GM12891 (cell line): ENCODE data around the gene PPP2R3B.

Experiments
- DNase-seq: peaks from one replicate; pipeline ENCODE4 v3.0.0; 2011; ENCODE audit warnings: low spot score; ENCODE audit not compliant: insufficient read length
- FAIRE-seq: peaks from 2 replicates; lab custom pipeline; 2011; peaks lifted over from hg19 to GRCh38; lab: Jason Lieb, UNC
- PAX5 ChIP-seq: IDR thresholded peaks from 2 replicates; pipeline ENCODE4 v1.6.1; 2011; ENCODE audit warnings: low read length, moderate library complexity, mild to moderate bottlenecking; ENCODE audit not compliant: insufficient read depth, severe bottlenecking
- POLR2A ChIP-seq: IDR thresholded peaks from 2 replicates; pipeline ENCODE4 v1.6.1; 2011; ENCODE audit warnings: low read depth, low read length, control low read depth
- POLR2AphosphoS5 ChIP-seq: IDR thresholded peaks from 2 replicates; pipeline ENCODE4 v1.6.1; 2011; ENCODE audit warnings: low read depth, low read length, control low read depth
- POU2F2 ChIP-seq: IDR thresholded peaks from 2 replicates; pipeline ENCODE4 v1.6.1; 2011; ENCODE audit warnings: low read depth, mild to moderate bottlenecking, control low read depth, low read length, moderate library complexity
- SPI1 ChIP-seq: IDR thresholded peaks from 2 replicates; pipeline ENCODE4 v1.6.1; 2011; ENCODE audit warnings: low read depth, low read length, control low read depth
- TAF1 ChIP-seq: IDR thresholded peaks from 2 replicates; pipeline ENCODE4 v1.6.1; 2011; ENCODE audit warnings: low read depth, low read length, control low read depth

Gene PPP2R3B

DNA sequence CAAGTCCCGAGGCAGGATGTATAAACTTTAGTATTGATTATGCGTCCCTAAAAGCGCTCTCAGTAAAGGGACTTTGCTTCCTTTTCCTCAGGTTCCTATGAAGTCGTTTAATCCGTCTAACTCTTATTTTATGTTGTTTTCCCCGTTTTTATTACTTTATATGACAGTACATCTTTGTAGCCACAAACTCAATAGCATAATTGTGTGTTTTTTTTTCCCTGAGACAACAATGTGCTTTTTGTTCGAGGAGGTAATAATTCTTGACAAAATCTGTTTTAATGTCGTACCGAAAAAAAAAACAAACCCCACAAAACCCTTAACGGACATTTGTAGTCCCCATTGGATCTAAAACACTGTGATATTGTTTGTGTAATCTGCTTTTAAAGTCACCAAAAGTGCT is 17.9 kb upstream of the PPP2R3B start:
- TF ChIP-seq SPI1 (no peak), POLR2AphosphoS5 (no peak), PAX5 (no peak), POU2F2 (no peak), TAF1 (no peak), POLR2A (no peak)
- FAIRE-seq (no peak), DNase-seq (no peak)

DNA sequence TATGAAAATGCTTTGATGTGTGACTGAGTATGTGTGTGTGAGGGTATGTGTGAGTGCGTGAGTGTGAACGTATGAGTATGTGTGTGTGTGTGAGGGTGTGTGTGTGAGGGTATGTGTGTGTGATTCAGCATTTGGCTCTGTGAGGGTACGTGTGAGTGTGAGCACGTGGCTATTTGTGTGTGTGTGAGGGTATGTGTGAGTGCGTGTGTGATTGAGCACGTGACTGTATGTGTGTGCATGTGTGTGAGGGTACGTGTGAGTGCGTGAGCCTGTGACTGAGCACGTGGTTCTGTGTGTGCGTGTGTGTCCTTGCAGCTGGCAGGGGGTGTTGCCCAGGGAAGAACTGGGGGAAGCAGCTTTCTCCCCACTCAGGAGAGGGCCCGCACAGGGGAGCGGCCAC is 16.1 kb upstream of the PPP2R3B start:
- no peak for FAIRE-seq

DNA sequence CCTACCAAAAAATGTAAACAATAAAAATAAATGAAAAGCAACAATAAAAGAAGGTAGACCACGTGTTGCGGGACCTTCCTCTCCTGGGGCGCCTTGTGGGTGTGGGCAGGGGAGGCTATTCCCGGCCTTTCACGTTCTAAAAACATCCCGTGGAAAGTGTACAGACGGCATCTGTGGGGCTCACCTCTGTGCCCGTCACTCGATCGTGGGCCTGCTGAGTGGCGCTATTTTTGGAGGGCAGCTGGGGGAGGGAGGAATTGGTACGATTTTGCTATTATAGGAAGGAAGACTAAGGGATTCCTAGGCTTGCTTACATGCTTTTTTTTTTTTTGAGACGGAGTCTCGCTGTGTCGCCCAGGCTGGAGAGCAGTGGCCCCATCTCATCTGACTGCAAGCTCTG is 13.6 kb upstream of the PPP2R3B start:
- FAIRE-seq (no peak), DNase-seq (no peak)
- TF ChIP-seq PAX5 (no peak), TAF1 (no peak), SPI1 (no peak), POLR2A (no peak), POLR2AphosphoS5 (no peak), POU2F2 (no peak)

More for the DNA sequence above, 16.1 kb upstream of the PPP2R3B start:
- no peak for DNase-seq
- TF ChIP-seq POLR2A (no peak), TAF1 (no peak), POU2F2 (no peak), POLR2AphosphoS5 (no peak), PAX5 (no peak), SPI1 (no peak)

DNA sequence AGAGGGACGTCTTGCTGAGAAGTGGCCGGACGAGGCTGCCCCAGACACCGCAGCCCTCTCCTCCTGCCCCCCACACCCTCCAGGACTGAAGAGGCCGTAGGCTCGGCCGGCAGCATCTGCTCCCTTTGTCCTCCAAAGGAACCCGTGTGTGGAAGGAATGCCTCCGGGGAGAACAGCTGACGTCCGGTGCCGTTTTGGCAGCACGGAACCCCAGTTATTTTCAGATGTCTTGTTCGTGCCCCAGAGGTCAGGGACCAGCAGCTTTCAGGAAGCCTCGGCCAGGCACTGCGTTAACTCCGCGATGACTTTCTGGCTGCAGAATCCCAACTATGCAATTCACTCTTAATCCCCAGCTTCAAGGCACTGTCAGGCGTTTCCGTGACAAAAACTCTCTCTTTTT is 10.9 kb upstream of the PPP2R3B start:
- TF ChIP-seq TAF1 (no peak), POLR2A (no peak), PAX5 (no peak), POU2F2 (no peak), POLR2AphosphoS5 (no peak), SPI1 (no peak)
- DNase-seq (no peak), FAIRE-seq (no peak)

DNA sequence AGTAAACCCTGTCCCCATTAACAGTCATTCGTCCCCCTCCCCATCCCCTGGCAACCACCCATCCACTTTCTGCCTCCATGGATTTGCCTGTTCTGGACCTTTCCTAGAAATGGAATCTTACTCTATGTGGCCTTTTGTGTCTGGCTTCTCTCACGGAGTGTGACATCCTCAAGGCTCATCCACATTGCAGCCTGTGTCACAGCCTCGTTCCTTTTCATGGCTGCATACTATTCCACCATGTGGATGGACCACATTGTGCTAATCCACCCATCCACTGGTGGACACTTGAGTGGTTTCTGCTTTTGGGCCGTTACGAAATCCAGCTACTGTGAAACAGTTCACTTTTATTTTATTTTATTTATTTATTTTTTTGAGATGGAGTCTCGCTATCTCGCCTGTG is 8.1 kb upstream of the PPP2R3B start:
- FAIRE-seq (no peak), DNase-seq (no peak)
- TF ChIP-seq POLR2AphosphoS5 = no peak
- TF ChIP-seq SPI1 = no peak

DNA sequence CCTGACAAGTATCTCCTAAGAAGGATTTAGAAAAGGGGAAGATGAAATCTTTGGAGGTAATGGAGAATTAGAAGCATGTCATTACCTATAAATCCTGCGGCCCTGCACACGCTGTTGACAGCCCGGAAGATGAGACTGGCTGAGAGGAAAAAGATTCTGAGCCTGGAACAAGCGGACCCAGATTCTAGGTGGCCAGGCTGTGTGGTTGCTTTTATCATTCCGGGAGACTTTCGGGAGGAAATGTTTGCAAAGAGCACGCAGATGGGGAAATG is 5.8 kb upstream of the PPP2R3B start:
- FAIRE-seq = no peak
- no peak for TF ChIP-seq POLR2AphosphoS5
- TF ChIP-seq PAX5 = no peak
- TF ChIP-seq SPI1 = no peak
- no peak for TF ChIP-seq POLR2A
- no peak for TF ChIP-seq TAF1
- TF ChIP-seq POU2F2 = no peak

DNA sequence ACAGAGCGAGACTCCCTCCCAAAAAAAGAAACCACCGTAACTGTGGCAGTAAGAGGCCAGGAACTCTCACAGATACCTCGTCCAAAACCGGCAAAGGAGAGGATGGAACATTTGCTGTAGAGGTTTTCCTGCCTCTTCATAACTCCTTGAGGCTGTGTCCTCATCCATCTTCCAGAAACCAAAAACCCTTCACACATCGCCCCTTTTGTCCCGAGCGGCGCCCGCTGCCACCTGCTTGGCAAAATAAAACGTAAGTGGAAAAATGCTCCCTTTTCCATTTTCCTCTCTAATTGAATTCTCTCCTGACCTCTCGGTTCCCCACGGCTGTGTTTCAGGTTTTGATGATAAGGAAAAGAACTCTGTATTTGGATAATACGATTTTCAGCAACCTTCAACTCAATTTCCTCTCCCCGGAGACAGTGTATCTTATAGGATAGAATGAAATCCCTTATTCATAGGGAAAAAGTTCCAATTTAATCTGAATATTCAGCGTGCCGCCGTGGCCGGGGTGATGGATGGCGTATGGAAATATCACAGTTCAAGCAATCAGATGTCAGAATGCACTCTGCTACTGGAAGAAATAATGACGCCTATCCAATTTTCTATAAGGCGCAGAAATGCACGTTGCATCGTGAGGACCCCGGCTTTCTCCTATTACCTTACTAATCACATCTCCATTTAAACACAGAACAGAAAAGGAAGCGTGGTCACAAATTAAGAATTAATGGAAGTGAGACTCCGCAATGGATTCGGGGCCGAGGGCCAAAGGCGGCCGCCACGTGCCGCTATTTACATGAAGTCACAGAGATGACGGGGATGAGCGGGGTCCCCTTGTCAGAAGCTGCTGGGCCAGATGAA is 5.2 kb upstream of the PPP2R3B start:
- FAIRE-seq = no peak
- no peak for DNase-seq
- TF ChIP-seq POLR2A = no peak
- no peak for TF ChIP-seq SPI1
- TF ChIP-seq POLR2AphosphoS5 = no peak
- no peak for TF ChIP-seq PAX5
- no peak for TF ChIP-seq TAF1
- TF ChIP-seq POU2F2 = no peak

More for the DNA sequence above, 5.8 kb upstream of the PPP2R3B start:
- no peak for DNase-seq

DNA sequence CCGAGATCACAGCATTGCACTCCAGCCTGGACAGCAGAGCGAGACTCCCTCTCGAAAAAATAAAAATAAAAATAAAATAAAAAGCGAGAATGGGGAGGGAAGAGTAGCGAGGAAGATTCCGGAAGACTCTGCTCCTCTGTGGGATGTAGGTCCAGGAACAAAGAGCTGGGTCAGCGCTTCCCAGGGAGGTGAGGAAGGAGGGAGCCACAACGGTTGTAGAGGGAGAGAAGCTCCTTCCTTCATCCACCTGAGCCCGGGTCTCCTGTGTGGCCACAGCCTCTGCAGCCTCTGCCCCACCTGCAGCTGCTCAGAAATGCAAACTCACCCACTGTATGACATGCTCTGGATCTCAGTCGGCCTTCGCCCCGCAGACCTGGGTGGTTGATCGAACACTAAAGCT is 3.8 kb upstream of the PPP2R3B start:
- no peak for FAIRE-seq
- TF ChIP-seq TAF1 = no peak
- TF ChIP-seq PAX5 = no peak
- no peak for TF ChIP-seq POU2F2
- TF ChIP-seq POLR2AphosphoS5 = no peak
- no peak for TF ChIP-seq SPI1
- TF ChIP-seq POLR2A = no peak
- DNase-seq = no peak

DNA sequence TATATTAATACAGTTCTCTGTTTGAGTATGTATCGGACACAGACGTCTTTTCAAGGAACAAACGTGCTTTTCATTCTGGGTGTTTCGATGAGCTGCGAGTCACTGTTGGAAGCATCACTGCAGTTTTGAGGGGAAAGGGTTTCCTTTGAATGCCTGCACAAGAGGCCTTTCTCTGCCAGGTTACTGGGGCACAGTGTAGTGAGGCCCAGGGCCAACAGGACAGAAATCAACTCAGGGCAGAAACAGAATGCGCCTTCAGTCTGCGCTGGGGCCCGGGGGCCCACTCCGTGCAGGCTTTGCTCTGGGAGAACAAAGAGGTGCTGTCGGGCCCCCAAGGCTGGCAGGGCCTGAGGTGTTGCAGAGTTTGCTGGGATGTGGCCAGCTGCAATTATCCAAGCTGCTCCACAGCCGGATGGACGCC is 2.3 kb upstream of the PPP2R3B start:
- no peak for DNase-seq
- no peak for FAIRE-seq
- no peak for TF ChIP-seq SPI1
- TF ChIP-seq TAF1 = no peak
- no peak for TF ChIP-seq POU2F2
- TF ChIP-seq PAX5 = no peak
- TF ChIP-seq POLR2A = no peak

DNA sequence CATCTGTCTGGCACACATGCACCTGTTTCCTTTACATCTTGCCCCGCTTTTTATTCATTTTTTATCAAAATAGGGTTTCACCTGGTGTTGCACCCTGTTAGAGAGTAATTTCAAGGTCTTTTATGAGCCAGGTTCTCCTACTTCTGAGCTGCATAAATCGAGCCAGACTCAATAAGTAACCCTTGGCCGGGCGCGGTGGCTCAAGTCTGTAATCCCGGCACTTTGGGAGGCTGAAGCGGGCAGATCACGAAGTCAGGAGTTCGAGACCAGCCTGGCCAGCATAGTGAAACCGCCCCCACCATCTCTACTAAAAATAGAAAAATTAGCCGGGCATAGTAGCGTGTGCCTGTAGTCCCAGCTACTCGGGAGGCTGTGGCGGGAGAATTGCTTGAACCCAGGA is 1.0 kb upstream of the PPP2R3B start:
- FAIRE-seq (no peak), DNase-seq (no peak)
- TF ChIP-seq POLR2AphosphoS5 (no peak), TAF1 (no peak), SPI1 (no peak), POLR2A (no peak), POU2F2 (no peak), PAX5 (no peak)
